GM18951 (cell line): Measurements from ENCODE around the gene MLXIP.

Experiments used
- POLR2A ChIP-seq: IDR thresholded peaks from 4 replicates; pipeline ENCODE4 v1.6.1; 2011; ENCODE audit warnings: mild to moderate bottlenecking; ENCODE audit not compliant: insufficient read length, insufficient read depth; ENCODE audit errors: extremely low read depth
- in situ Hi-C: fragments of 300-500 bp; cut with MboI; formaldehyde crosslinking; loops from one replicate; pipeline ENCODE4 v1.12.0; 2022; ENCODE audit warnings: low sequenced_read_pairs, mixed read lengths, inconsistent platforms; ENCODE audit not compliant: unreplicated experiment

MLXIP gene

GRCh38 chr12:122073815-122074214 lies 4.7 kb upstream of the MLXIP start:
- in situ Hi-C loops, result no loop called here
- TF ChIP-seq POLR2A, result no peak

GRCh38 chr12:122076743-122077495 lies 1.6 kb upstream of the MLXIP start:
- in situ Hi-C loops, result no loop called here
- no peak for TF ChIP-seq POLR2A

- TF ChIP-seq POLR2A, result no peak
- in situ Hi-C loops, result no loop called here
Measured at GRCh38 chr12:122079033-122079531, 526 bp downstream of the MLXIP start.

- no peak for TF ChIP-seq POLR2A
- in situ Hi-C loops, result no loop called here
Measured at GRCh38 chr12:122079532-122080081, 1.1 kb downstream of the MLXIP start.

- no peak for TF ChIP-seq POLR2A
- in situ Hi-C loops, result no loop called here
Measured at GRCh38 chr12:122080149-122081082, 1.9 kb downstream of the MLXIP start.

GRCh38 chr12:122081083-122081696 lies 2.6 kb downstream of the MLXIP start:
- no peak for TF ChIP-seq POLR2A
- in situ Hi-C loops, result no loop called here

- in situ Hi-C loops, result no loop called here
- no peak for TF ChIP-seq POLR2A
Measured at GRCh38 chr12:122081697-122082221, 3.2 kb downstream of the MLXIP start.

GRCh38 chr12:122082621-122083356 lies 4.2 kb downstream of the MLXIP start:
- in situ Hi-C loops, result no loop called here
- no peak for TF ChIP-seq POLR2A

GRCh38 chr12:122084857-122085405 lies 6.4 kb downstream of the MLXIP start:
- TF ChIP-seq POLR2A, result no peak
- in situ Hi-C loops, result no loop called here

GRCh38 chr12:122085591-122085990 lies 7.0 kb downstream of the MLXIP start:
- in situ Hi-C loops, result no loop called here
- TF ChIP-seq POLR2A, result no peak

- in situ Hi-C loops, result no loop called here
- no peak for TF ChIP-seq POLR2A
Measured at GRCh38 chr12:122086116-122086515, 7.6 kb downstream of the MLXIP start.
